HepG2 (cell line): Measurements from ENCODE around the gene PROCR. TPM values are rescaled to one million over a fixed set of nuclear protein-coding genes. Genes with fewer than 3 reads are reported as not detected.

ENCODE experiments used
- ATAC-seq: fragments of 200-7000 bp; cut with Tn5 transposase; 3 replicates; pipeline ENCODE4 v1.9.1; 2020; ENCODE audit warnings: mild to moderate bottlenecking, moderate library complexity
- BruUV-seq: library from RNA; stranded (reverse); fragments of 400-500 nt; replicated peaks from 2 replicates; lab custom pipeline; 2021; lab: Mats Ljungman, UMichigan
- CTCF ChIA-PET: fragments of 300-600 bp; formaldehyde crosslinking; extraction: SDS; loops from one replicate; lab custom pipeline; 2021; ENCODE audit warnings: low total read pairs, inconsistent platforms, low intra/inter-chr PET ratio; lab: Yijun Ruan, JAX
- POLR2A ChIA-PET: fragments of 350-600 bp; sonication (Branson Sonifier 250); formaldehyde crosslinking; loops from one replicate; lab custom pipeline; 2020; ENCODE audit warnings: antibody characterized with exemption, inconsistent platforms; lab: Yijun Ruan, JAX
- DNase-seq: peaks from one replicate; pipeline ENCODE4 v3.0.0-alpha.2; 2015; ENCODE audit warnings: low spot score
- FAIRE-seq: peaks from 3 replicates; lab custom pipeline; 2011; peaks lifted over from hg19 to GRCh38; lab: Jason Lieb, UNC
- H2AFZ ChIP-seq: one replicate; pipeline ENCODE4 v1.6.1; 2011; ENCODE audit warnings: low read length, inconsistent platforms
- H3K27ac ChIP-seq: fragments of 300-600 bp; 3 replicates; pipeline ENCODE4 v1.8.0; 2011; ENCODE audit warnings: mixed run types, mild to moderate bottlenecking, mixed read lengths, low read length, inconsistent platforms; ENCODE audit not compliant: insufficient read depth; ENCODE audit errors: extremely low read length
- H3K27me3 ChIP-seq, 2 experiments: fragments of 200-600 bp in 1 of 2; 2 replicates in 1 of 2; 3 replicates in 1 of 2; pipeline versions ENCODE4 v1.6.0 to v1.8.0; 2011; ENCODE audit warnings: low read length in 2 of 2, mild to moderate bottlenecking in 2 of 2, moderate library complexity in 2 of 2, inconsistent platforms in 1 of 2; ENCODE audit not compliant: insufficient read depth in 2 of 2, control insufficient read depth in 1 of 2
- H3K36me3 ChIP-seq, 2 experiments: fragments of 200-600 bp in 1 of 2; replicated peaks in 1 of 2; 2 replicates in 1 of 2; 3 replicates in 1 of 2; pipeline versions ENCODE4 v1.5.1 to v1.8.0; 2011; ENCODE audit warnings: low read length in 2 of 2, inconsistent platforms in 1 of 2; ENCODE audit not compliant: insufficient read depth in 2 of 2, control insufficient read depth in 1 of 2
- H3K4me1 ChIP-seq: 2 replicates; pipeline ENCODE4 v1.5.1; 2012; ENCODE audit warnings: low read length, inconsistent platforms; ENCODE audit not compliant: insufficient read depth
- H3K4me2 ChIP-seq: 2 replicates; pipeline ENCODE4 v1.6.0; 2011; ENCODE audit warnings: low read depth, low read length, inconsistent platforms
- H3K4me3 ChIP-seq, 3 experiments: fragments of 200-600 bp in 1 of 3; sonication (generic), shearing (Covaris generic) in 1 of 3; replicated peaks in 1 of 3; 2 replicates each; pipeline ENCODE4 v1.5.1; 2011 to 2016; ENCODE audit warnings: low read length in 3 of 3, inconsistent platforms in 2 of 3, low read depth in 2 of 3, mild to moderate bottlenecking in 2 of 3, control low read depth in 1 of 3, mixed read lengths in 1 of 3; ENCODE audit not compliant: insufficient read depth in 1 of 3
- H3K79me2 ChIP-seq: one replicate; pipeline ENCODE4 v1.6.1; 2011; ENCODE audit warnings: low read length, inconsistent platforms; ENCODE audit not compliant: insufficient read depth
- H3K9ac ChIP-seq: 2 replicates; pipeline ENCODE4 v1.6.0; 2011; ENCODE audit warnings: mild to moderate bottlenecking, low read depth, low read length, inconsistent platforms; ENCODE audit not compliant: insufficient read depth
- H3K9me3 ChIP-seq: 2 replicates; pipeline ENCODE4 v1.5.1; 2012; ENCODE audit warnings: mild to moderate bottlenecking, low read length
- H4K20me1 ChIP-seq: 2 replicates; pipeline ENCODE4 v1.6.0; 2011; ENCODE audit warnings: inconsistent platforms, mild to moderate bottlenecking, low read length, moderate library complexity; ENCODE audit not compliant: insufficient read depth
- ATM ChIP-seq: fragments of 450-650 bp; IDR thresholded peaks from 2 replicates; pipeline ENCODE4 v1.7.1; 2017; ENCODE audit warnings: mild to moderate bottlenecking, borderline replicate concordance
- FOSL2 ChIP-seq: sonication (generic); formaldehyde crosslinking; IDR thresholded peaks from 2 replicates; pipeline ENCODE4 v1.4.0; 2020; ENCODE audit warnings: missing genetic modification reagents
- GABPA ChIP-seq, 2 experiments: IDR thresholded peaks; 2 replicates each; pipeline ENCODE4 v1.6.1; 2011 to 2016; ENCODE audit warnings: low read depth in 2 of 2, low read length in 1 of 2, missing biosample characterization in 1 of 2, missing genetic modification characterization in 1 of 2
- MIXL1 ChIP-seq: IDR thresholded peaks from 2 replicates; pipeline ENCODE4 v1.6.1; 2016
- RBM39 ChIP-seq: fragments of 200-400 bp; formaldehyde crosslinking; IDR thresholded peaks from one replicate; pipeline ENCODE4 v1.6.1; 2018; ENCODE audit warnings: antibody characterized with exemption, mild to moderate bottlenecking, low read depth, low read length; ENCODE audit not compliant: poor library complexity, severe bottlenecking
- REXO4 ChIP-seq: sonication (generic); formaldehyde crosslinking; IDR thresholded peaks from 2 replicates; pipeline ENCODE4 v1.8.0; 2022; ENCODE audit warnings: missing genetic modification reagents, mild to moderate bottlenecking, borderline replicate concordance
- RFX5 ChIP-seq: IDR thresholded peaks from 2 replicates; pipeline ENCODE4 v1.6.1; 2011; ENCODE audit warnings: low read depth, low read length, improper control_type of control experiment
- SALL2 ChIP-seq: sonication (generic); formaldehyde crosslinking; IDR thresholded peaks from 2 replicates; pipeline ENCODE4 v1.8.1; 2023; ENCODE audit warnings: mild to moderate bottlenecking, missing genetic modification reagents, inconsistent platforms
- SOX6 ChIP-seq, 2 experiments: fragments of 450-650 bp in 1 of 2; sonication (generic) in 1 of 2; formaldehyde crosslinking in 1 of 2; IDR thresholded peaks; 2 replicates each; pipeline versions ENCODE4 v1.4.0 to v1.6.1; 2017 to 2020; ENCODE audit warnings: antibody characterized with exemption in 1 of 2, mild to moderate bottlenecking in 1 of 2, missing genetic modification reagents in 1 of 2
- SPEN ChIP-seq: sonication (generic); formaldehyde crosslinking; IDR thresholded peaks from 2 replicates; pipeline ENCODE4 v1.5.1; 2020; ENCODE audit warnings: low read depth, mild to moderate bottlenecking, missing genetic modification reagents
- ZNF3 ChIP-seq: IDR thresholded peaks from 2 replicates; pipeline ENCODE4 v1.7.0; 2017; ENCODE audit warnings: inconsistent platforms
- ZNF30 ChIP-seq: sonication (generic); formaldehyde crosslinking; IDR thresholded peaks from 2 replicates; pipeline ENCODE4 v1.5.0; 2020; ENCODE audit warnings: mild to moderate bottlenecking, missing genetic modification reagents
- ZNF589 ChIP-seq: sonication (generic); formaldehyde crosslinking; conservative IDR thresholded peaks from 2 replicates; pipeline ENCODE4 v1.8.0; 2022; ENCODE audit warnings: mild to moderate bottlenecking, moderate library complexity, missing genetic modification reagents
- ZNF598 ChIP-seq: sonication (generic); formaldehyde crosslinking; IDR thresholded peaks from 2 replicates; pipeline ENCODE4 v1.5.1; 2020; ENCODE audit warnings: mild to moderate bottlenecking, missing genetic modification reagents, borderline replicate concordance
- ZNF768 ChIP-seq: sonication (generic); formaldehyde crosslinking; IDR thresholded peaks from 2 replicates; pipeline ENCODE4 v1.4.0; 2020; ENCODE audit warnings: missing genetic modification reagents
- WGBS: methylation state at CpG from one replicate; pipeline ENCODE4 v1.1.6; 2017; ENCODE audit warnings: low lambda C conversion rate; 5-methylcytosine and 5-hydroxymethylcytosine counted together
- in situ Hi-C: cut with HindIII; loops from 2 replicates; pipeline ENCODE4 v1.10.0; 2017; ENCODE audit warnings: low pct_unique_long_range_greater_than_20kb; ENCODE audit not compliant: extremely low pct_ligation_motif_present
- intact Hi-C: fragments of 100-400 bp; cut with micrococcal nuclease; formaldehyde crosslinking; loops from one replicate; pipeline ENCODE4 v1.10.0; 2022; ENCODE audit not compliant: unreplicated experiment
- polyA plus RNA-seq, 8 experiments: library from polyadenylated mRNA; depleted of rRNA in 3 of 8; stranded (reverse) in 7 of 8; unstranded in 1 of 8; fragments of >200 nt; fragmentation: Illumina TruSeq in 4 of 8; extraction: Trizol in 4 of 8; gene quantifications; 2 replicates each; pipeline versions ENCODE4 v1.2.1 to v1.2.3, GENCODE V29; 2011 to 2016; ENCODE audit warnings: low read depth in 4 of 8, missing spikeins in 1 of 8, mixed read lengths in 1 of 8; ENCODE audit not compliant: insufficient read depth in 1 of 8
- total RNA-seq, 5 experiments: library from RNA; depleted of rRNA; stranded (reverse); fragments of >200 nt; fragmentation: Illumina TruSeq; extraction: Trizol; gene quantifications; 2 replicates each; pipeline ENCODE4 v1.2.3, GENCODE V29; 2016; ENCODE audit warnings: low read depth in 1 of 5
- TF ChIP-seq, protein P1 (sequence below): sonication (generic); formaldehyde crosslinking; conservative IDR thresholded peaks from 2 replicates; pipeline ENCODE4 v1.4.0; 2020; ENCODE audit warnings: missing genetic modification reagents
- TF ChIP-seq, protein P2 (sequence below): IDR thresholded peaks from 2 replicates; pipeline ENCODE4 v1.6.1; 2018; ENCODE audit warnings: missing genetic modification reagents
- TF ChIP-seq, protein P3 (sequence below): sonication (generic); formaldehyde crosslinking; IDR thresholded peaks from 2 replicates; pipeline ENCODE4 v1.5.0; 2020; ENCODE audit warnings: missing genetic modification reagents

The PROCR gene
- total and polyA plus RNA-seq, 2 of the 13 experiments (the other 11 are each of a cell fraction or from before 2014, with no cell fraction given) = 1.4 to 1.7 TPM

DNA sequence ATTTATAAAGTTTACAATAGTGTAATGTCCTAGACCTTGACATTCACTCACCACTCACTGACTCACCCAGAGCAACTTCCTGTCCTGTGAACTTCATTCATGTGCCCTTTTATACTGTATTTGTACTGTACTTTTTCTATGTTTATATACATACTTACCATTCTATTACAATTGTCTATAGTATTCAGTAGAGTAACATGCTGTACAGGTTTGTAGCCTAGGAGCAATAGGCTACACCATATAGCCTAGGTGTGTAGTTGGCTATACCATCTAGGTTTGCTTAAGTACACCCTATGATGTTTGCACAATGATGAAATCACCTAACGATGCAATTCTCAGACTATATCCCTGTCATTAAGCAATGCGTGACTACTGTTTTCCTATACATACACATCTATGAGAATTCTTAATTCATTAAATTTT is 42.2 kb upstream of the PROCR start (continued):
- no peak for TF ChIP-seq GABPA (IDR thresholded peaks at IDR 0.05; ENCODE audit: low read depth, low read length)
- peak; percentile 42; the same call in 1 of the 2 replicates for TF ChIP-seq GABPA (CRISPR knock-in tag; IDR thresholded peaks at IDR 0.05; ENCODE audit: low read depth)
- no peak for TF ChIP-seq RBM39
- TF ChIP-seq FOSL2 (CRISPR knock-in tag) = peak; percentile 81
- TF ChIP-seq, protein P1, sequence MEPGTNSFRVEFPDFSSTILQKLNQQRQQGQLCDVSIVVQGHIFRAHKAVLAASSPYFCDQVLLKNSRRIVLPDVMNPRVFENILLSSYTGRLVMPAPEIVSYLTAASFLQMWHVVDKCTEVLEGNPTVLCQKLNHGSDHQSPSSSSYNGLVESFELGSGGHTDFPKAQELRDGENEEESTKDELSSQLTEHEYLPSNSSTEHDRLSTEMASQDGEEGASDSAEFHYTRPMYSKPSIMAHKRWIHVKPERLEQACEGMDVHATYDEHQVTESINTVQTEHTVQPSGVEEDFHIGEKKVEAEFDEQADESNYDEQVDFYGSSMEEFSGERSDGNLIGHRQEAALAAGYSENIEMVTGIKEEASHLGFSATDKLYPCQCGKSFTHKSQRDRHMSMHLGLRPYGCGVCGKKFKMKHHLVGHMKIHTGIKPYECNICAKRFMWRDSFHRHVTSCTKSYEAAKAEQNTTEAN (CRISPR knock-in tag) = no peak
- TF ChIP-seq ZNF589 (CRISPR knock-in tag) = no peak
- no peak for TF ChIP-seq ZNF768 (CRISPR knock-in tag)

- ChIA-PET POLR2A (interaction anchor here (2.0 kb wide), 1 partner anchor 15 kb away, joined by 7 read pairs; the partner anchor contains the start of gene EDEM2), CTCF (no interaction called here)
- Histone ChIP-seq H3K9ac (no peak overlapping the region), H3K27ac (no peak overlapping the region), H3K4me1 (peaks cover 11% of the 10 kb centered on the region), H2AFZ (no peak overlapping the region), H3K4me2 (no peak overlapping the region), H3K4me3 (no peak overlapping the region), H3K9me3 (no peaks in the 10 kb centered on the region), H3K36me3 (peaks cover 17 to 36% of the 10 kb centered on the region in 2 experiments), H4K20me1 (no peaks in the 10 kb centered on the region), H3K79me2 (no peaks in the 10 kb centered on the region), H3K27me3 (no peaks in the 10 kb centered on the region)
- FAIRE-seq (no peak), DNase-seq (no peak), ATAC-seq (no peak)
- TF ChIP-seq REXO4 (no peak), RFX5 (no peak), SPEN (CRISPR knock-in tag) (no peak), ZNF598 (no peak), MIXL1 (CRISPR knock-in tag) (no peak), SOX6 (IDR thresholded peaks at IDR 0.05) (no peak), SOX6 (CRISPR knock-in tag; IDR thresholded peaks at IDR 0.05) (no peak), SALL2 (CRISPR knock-in tag) (no peak), ATM (no peak), ZNF3 (CRISPR knock-in tag) (no peak), ZNF30 (CRISPR knock-in tag) (no peak)
- TF ChIP-seq, protein P2, sequence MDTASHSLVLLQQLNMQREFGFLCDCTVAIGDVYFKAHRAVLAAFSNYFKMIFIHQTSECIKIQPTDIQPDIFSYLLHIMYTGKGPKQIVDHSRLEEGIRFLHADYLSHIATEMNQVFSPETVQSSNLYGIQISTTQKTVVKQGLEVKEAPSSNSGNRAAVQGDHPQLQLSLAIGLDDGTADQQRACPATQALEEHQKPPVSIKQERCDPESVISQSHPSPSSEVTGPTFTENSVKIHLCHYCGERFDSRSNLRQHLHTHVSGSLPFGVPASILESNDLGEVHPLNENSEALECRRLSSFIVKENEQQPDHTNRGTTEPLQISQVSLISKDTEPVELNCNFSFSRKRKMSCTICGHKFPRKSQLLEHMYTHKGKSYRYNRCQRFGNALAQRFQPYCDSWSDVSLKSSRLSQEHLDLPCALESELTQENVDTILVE (CRISPR knock-in tag) = no peak
- TF ChIP-seq, protein P3, sequence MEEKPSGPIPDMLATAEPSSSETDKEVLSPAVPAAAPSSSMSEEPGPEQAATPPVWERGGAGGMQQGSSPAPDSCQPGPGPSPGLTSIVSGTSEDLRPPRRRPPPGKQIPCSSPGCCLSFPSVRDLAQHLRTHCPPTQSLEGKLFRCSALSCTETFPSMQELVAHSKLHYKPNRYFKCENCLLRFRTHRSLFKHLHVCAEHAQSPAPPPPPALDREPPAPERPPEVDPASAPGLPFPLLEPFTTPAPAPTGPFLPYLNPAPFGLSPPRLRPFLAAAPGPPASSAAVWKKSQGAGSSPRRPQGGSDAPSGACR (CRISPR knock-in tag) = no peak
- in situ Hi-C loops = loop anchor here (25.0 kb wide), 1 partner anchor 305 kb away; the partner anchor contains the start of gene GDF5
- intact Hi-C loops = no loop called here
- 93% methylated on average over 4 of the region's 4 CpGs for WGBS
- BruUV-seq = no TSS peak
Observed at GRCh38 chr20:35131934-35132333, 39.9 kb upstream of the PROCR start.
